HUDEP-2 (cell line): Measurements from ENCODE around the gene GLIS1.

Experiments
- DNase-seq, 76 experiments: peaks; one replicate each; lab custom pipeline; 2025; ENCODE audit not compliant: unreplicated experiment in 76 of 76; lab: John Stamatoyannopoulos, UW

The GLIS1 gene

GRCh38 chr1:53502641-53503432, 236.1 kb downstream of the GLIS1 start:
- DNase-seq: no peak

DNA sequence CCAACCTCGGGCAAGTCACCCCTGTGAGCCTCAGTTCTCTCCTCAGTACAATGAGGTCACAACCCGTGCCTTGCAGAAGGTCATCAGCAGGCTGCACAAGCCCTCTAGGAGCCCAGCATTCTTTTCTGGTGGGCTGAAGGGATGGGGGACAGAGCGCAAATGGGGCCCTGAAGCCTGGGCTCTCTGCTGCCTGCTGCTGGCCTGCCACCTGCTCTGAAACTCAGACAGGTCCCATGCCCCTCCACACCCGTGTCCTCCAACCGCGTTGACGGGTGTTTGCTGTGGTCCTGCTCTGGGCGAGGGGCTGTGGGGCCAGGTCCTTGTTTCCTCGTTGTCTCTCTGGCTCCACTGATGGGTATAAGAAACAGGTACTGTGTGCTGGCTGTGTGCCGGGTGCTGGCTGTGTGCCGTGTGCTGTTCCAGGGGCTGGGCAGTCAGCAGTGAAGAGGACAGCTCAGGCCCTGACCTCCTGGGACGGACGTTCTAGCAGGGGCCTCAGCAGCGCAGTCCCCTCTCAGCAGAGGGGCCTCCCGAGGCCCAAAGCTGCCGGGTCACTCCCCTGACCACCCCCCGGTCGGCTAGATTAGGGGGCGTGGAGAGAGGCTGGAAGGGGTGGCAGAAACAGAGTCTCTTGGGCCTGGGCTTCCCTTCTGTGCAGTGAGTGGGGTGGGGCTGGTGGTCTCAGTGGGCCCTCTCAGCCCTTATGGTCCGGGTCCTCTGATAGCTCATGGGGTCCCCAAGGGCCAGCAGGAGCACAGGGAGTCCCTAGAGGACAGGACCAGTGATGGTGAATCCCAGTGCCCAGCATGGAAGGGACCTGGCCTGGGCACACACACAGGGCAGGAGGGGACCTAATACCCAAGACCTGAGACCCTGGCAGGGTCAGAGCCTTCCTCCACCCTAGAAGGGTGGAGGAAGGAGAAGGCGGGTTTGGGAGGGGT, 237.6 kb downstream of the GLIS1 start:
- DNase-seq: no peak

DNA sequence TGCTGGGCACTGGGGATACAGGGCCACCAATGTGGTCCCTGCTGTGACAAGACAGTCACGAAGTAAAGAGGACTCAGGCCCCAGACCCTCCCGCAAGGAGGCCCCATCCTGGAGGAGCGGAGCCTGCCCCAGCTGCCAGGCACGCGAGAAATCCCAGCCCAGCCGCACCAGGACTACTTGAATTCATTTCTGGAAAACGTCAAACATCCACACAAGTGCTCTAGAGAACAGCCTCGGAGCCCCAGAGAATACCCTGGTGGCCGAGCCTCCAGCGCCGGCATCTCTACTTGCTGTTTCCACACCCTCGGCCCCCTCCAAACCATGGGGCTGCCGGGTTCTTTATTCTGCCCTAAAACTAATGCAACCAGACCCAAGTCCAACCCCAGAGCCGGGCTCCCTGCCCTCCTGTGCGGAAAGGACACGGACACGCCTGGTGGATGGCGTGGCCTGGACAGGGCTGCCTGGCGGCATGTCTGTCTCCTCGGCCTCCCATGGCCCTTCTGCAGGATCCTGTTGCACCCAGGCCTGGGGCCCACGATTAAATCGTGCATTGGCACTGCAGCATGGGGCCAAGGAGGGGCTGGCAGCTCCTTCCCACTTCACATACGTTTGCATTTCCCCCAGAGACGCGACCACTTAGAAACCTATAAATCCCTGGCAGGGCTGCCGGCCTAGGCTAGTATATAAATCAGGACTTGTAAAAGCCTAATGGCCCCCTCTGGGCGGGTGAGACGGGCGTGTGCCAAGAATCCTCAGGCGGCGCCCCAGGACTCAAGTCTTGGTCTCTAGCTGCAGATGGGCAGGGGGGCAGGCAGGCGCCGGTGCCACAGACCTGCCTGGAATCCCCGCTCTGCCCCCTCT, 238.5 kb downstream of the GLIS1 start:
- no peak for DNase-seq

GRCh38 chr1:53499257-53500203, 239.4 kb downstream of the GLIS1 start:
- no peak for DNase-seq

- DNase-seq: no peak
These were observed 240.3 kb downstream of the GLIS1 start for GRCh38 chr1:53498555-53499131.

GRCh38 chr1:53495633-53496345, 243.2 kb downstream of the GLIS1 start:
- DNase-seq: peak in 1 of 76 experiments; percentile 8

DNA sequence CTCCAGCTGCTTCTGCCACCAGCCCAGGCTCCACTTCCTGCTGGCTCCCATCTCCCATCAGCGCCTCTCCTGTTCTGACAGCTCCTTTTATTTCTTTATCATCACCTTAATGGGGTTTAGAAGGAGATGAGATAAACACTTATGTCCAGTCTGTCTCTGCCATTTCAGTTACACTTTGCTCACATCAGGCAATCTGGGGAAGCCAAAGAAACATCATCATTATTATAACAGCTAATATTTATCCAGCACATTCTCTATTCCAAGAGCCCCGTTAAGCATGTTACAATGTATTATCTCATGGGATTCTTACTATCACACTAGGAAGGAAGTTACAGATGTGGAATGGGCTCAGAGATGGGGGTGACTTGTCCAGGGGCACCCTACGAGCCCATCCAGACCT, 248.6 kb downstream of the GLIS1 start:
- no peak for DNase-seq

GRCh38 chr1:53486395-53487026, 252.5 kb downstream of the GLIS1 start:
- DNase-seq: no peak

DNA sequence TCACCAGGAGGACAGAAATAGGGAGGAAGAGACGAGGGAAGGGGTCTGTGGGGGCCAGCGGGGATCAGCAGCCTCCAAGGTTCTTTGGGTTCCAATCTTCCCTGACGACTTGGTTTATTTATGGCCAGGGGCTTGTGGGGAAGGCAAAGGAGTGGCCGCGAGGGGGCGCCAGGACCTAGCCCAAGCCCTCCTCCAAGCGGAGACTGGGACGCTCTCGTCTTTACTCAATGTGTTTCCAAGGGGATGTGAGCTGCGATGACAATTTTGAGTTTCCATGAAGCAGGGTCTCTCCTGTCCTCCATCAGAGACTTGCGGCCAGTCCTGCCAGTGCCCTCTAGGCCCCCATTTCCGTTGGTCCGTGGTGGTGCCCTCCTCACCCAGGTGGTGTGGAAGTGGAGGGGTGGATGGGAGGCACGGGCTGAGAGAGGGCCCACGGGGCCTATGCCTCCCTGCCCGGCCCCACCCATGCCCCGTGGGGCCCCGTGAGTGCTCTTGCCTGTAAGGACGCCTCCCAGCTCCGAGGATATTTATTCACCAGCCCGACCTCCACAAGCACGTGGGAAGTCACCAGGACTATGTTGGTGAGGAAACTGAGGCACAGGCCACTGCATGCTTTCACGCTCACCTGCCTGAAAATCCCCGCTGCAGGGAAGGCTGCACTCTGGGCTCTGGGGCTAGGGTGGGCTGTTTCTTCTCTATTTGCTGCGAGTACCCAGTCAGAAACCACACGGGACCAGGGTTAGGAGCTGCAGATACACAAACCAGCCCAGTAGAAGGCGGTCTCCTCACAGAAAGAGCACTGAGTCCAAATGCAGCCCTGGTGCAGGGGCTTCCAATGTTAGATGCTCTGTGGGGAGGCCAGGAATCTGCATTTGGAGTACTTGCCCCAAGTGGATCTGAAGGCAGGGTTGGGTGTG, 253.2 kb downstream of the GLIS1 start:
- peak in 59 of 76 experiments; percentile 2 to 67 (median 31) for DNase-seq

GRCh38 chr1:53484705-53485477, 254.1 kb downstream of the GLIS1 start:
- no peak for DNase-seq

DNA sequence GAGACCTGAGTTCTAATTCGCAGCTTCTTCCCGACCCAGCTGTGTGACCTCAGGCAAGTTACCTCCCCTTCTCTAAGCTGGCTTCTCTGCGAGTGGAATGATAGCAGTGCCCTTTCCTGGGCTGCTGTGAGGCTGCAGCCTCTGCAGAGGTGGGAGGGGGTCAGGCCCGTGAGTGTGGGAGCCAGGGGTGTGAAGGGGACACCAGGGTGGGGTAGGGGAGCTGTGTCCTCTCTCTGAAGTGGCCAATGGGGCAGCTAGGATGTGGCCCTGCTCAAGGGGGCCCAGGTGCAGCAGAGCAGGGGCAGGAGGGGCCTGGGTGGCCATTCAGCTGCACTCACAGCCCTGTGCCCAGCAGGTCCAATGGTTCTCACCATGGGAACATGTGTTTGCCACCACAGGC, 255.3 kb downstream of the GLIS1 start:
- no peak for DNase-seq

GRCh38 chr1:53483170-53483569, 255.8 kb downstream of the GLIS1 start:
- DNase-seq: no peak

DNA sequence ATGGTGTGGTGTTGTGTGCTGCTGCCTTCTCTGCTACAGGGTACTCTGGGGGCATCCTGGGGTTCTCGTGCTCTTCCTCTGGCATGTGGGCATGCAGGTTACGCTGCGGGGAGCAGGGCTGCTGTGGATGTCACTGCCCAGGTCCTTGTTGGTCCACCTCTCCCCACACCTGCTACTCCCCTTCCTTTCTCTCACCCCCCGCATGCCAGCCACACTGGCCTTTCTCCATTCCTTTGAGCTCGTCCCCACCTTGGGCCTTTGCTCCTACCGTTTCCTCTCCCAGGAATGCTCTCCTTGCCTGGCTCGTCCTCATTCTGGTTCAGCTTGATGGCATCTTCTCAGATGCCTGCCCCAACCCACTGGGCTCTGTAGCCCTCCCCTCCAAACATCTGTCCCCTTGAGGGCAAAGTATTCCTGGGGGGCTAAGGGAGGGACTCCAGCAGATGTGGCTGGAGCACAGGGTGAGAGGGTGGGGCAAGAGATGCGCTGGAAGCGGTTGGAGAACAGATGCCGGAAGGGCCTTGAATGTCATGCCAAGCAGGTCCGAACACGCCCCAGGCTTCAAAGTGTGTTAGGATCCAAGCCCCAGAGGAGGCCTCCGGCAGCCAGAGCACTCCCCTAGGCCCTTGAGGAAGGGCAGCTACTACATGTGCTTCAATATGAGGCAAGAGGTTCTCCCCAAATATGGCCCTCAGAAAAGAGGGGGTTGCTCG, 256.4 kb downstream of the GLIS1 start:
- DNase-seq: no peak

DNA sequence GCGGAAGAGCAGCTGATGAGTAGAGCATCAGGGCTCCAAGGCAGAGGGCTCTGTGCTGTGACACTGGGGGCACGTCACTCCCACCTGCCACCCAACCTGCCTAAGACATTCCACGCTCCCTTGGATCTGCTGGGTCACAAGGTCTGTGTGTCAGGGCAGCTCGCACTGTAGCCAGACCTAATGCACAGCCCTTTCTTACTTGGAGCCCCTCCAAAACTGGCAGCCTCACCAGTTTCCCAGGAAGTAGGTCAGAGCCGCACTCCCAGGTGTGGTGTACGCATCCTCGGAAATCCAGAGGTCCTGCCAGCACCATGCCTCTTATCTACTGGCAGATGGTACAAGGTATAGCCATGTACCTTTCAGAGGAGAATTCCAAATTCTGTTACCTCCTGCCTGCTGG, 257.5 kb downstream of the GLIS1 start:
- DNase-seq: no peak

DNA sequence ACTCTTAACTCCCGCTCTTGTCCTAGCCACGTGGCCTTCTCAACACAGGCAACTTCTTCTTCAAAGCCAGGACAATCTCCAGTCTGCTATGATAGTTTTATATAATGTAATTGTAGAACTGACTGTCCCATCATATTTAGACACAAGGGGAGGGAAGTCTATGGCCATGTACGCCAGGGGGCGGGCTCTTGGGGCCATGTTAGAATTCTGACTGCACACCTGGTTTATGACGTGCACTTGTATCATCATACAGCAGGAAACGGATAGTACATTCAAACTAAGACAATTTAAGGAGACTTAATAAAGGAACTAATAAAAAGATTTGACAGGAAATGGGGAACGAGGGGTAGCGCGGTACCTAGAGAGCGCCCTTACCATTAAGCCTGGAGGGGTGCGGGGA, 258.3 kb downstream of the GLIS1 start:
- DNase-seq: no peak

GRCh38 chr1:53478502-53478818, 260.5 kb downstream of the GLIS1 start:
- DNase-seq: no peak
